HEK293T (cell line): Measurements from ENCODE around the gene DDX41.

ENCODE experiments used
- CTCF ChIA-PET: fragments of 350-600 bp; formaldehyde crosslinking; extraction: SDS; loops from one replicate; lab custom pipeline; 2021; ENCODE audit warnings: antibody characterized with exemption, inconsistent platforms; lab: Yijun Ruan, JAX
- POLR2A ChIA-PET: fragments of 350-600 bp; formaldehyde crosslinking; extraction: SDS; loops from one replicate; lab custom pipeline; 2020; ENCODE audit warnings: antibody characterized with exemption, inconsistent platforms; lab: Yijun Ruan, JAX
- DNase-seq: peaks from one replicate; pipeline ENCODE4 v3.0.0; 2012; ENCODE audit warnings: mixed read lengths; ENCODE audit errors: extremely low spot score
- ARNT ChIP-seq: fragments of 450-650 bp; IDR thresholded peaks from 2 replicates; pipeline ENCODE4 v1.6.1; 2017; ENCODE audit warnings: mild to moderate bottlenecking
- BHLHE40 ChIP-seq: fragments of 450-650 bp; IDR thresholded peaks from 2 replicates; pipeline ENCODE4 v1.6.1; 2016; ENCODE audit warnings: mild to moderate bottlenecking, moderate library complexity, borderline replicate concordance
- CTBP1 ChIP-seq: fragments of 450-650 bp; IDR thresholded peaks from 2 replicates; pipeline ENCODE4 v1.6.1; 2016; ENCODE audit warnings: borderline replicate concordance
- ELF4 ChIP-seq: fragments of 450-650 bp; IDR thresholded peaks from 2 replicates; pipeline ENCODE4 v1.6.1; 2017; ENCODE audit warnings: antibody characterized with exemption
- FOXA1 ChIP-seq: fragments of 450-650 bp; IDR thresholded peaks from 2 replicates; pipeline ENCODE4 v1.6.1; 2016; ENCODE audit warnings: mild to moderate bottlenecking
- FOXK2 ChIP-seq: fragments of 450-650 bp; IDR thresholded peaks from 2 replicates; pipeline ENCODE4 v1.6.1; 2016; ENCODE audit warnings: mild to moderate bottlenecking
- FOXM1 ChIP-seq: fragments of 450-650 bp; IDR thresholded peaks from 2 replicates; pipeline ENCODE4 v1.6.1; 2017; ENCODE audit warnings: mild to moderate bottlenecking, borderline replicate concordance
- HDGF ChIP-seq: fragments of 450-650 bp; IDR thresholded peaks from 2 replicates; pipeline ENCODE4 v1.6.1; 2017; ENCODE audit warnings: antibody characterized with exemption, borderline replicate concordance
- L3MBTL2 ChIP-seq: fragments of 450-650 bp; conservative IDR thresholded peaks from 2 replicates; pipeline ENCODE4 v1.6.1; 2016; ENCODE audit warnings: mild to moderate bottlenecking
- LEF1 ChIP-seq: fragments of 450-650 bp; IDR thresholded peaks from 2 replicates; pipeline ENCODE4 v1.6.1; 2017; ENCODE audit warnings: mild to moderate bottlenecking, borderline replicate concordance
- NFRKB ChIP-seq: fragments of 450-650 bp; IDR thresholded peaks from 2 replicates; pipeline ENCODE4 v1.6.1; 2016; ENCODE audit warnings: mild to moderate bottlenecking, moderate library complexity
- SP1 ChIP-seq: fragments of 450-650 bp; IDR thresholded peaks from 2 replicates; pipeline ENCODE4 v1.6.1; 2017
- SUZ12 ChIP-seq: fragments of 450-650 bp; IDR thresholded peaks from 2 replicates; pipeline ENCODE4 v1.6.1; 2016; ENCODE audit warnings: mild to moderate bottlenecking
- TARDBP ChIP-seq: fragments of 450-650 bp; IDR thresholded peaks from 2 replicates; pipeline ENCODE4 v1.6.1; 2016
- ZNF384 ChIP-seq: fragments of 450-650 bp; IDR thresholded peaks from 2 replicates; pipeline ENCODE4 v1.6.1; 2016
- TF ChIP-seq, protein P1 (sequence below): fragments of 450-650 bp; IDR thresholded peaks from 2 replicates; pipeline ENCODE4 v1.6.1; 2016

The DDX41 gene

DNA sequence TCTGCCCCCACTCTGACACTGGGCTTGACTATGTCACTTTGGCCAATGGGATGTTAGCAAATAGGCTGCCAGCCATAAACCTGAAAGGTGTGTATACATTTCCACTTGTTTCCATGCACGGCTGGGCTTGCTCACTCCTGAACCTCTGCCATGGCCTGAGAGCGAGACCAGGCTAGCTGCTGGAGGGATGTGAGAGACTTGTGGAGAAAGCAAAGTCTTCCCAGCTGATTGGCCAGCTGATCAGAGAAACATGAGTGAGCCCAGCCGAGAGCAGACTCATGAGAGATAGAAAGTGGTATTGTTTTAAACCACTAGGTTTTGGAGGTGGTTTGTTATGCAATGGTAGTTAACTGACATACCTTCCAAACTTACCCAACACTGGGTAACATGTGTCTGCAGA is 23.7 kb upstream of the DDX41 start:
- POLR2A ChIA-PET, result no interaction called here
- no peak for DNase-seq
- CTCF ChIA-PET, result no interaction called here
- TF ChIP-seq, protein P1, sequence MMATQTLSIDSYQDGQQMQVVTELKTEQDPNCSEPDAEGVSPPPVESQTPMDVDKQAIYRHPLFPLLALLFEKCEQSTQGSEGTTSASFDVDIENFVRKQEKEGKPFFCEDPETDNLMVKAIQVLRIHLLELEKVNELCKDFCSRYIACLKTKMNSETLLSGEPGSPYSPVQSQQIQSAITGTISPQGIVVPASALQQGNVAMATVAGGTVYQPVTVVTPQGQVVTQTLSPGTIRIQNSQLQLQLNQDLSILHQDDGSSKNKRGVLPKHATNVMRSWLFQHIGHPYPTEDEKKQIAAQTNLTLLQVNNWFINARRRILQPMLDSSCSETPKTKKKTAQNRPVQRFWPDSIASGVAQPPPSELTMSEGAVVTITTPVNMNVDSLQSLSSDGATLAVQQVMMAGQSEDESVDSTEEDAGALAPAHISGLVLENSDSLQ, result no peak
- no peak for TF ChIP-seq HDGF
- no peak for TF ChIP-seq LEF1
- TF ChIP-seq ZNF384, result no peak
- TF ChIP-seq ELF4, result no peak
- TF ChIP-seq NFRKB, result no peak
- no peak for TF ChIP-seq FOXM1

DNA sequence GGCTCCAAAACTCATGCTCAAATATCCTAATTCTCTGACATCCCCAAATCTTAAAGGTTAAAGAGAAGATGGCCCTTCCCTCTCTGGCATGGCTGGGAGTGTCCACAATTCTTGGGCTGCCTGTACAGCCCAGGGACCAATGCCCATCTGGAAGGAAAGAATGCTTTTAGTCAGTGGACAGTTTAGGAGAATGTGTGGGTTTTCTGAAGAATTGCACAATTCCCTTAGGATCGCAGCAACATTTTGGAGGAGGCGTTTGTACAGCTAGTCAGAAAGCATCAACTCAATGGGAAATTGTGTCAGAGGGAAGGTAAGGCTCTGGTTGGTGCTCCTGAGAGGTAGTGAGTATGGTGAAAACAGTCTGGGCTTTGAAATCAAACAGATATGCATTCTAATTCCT is 22.6 kb upstream of the DDX41 start:
- no peak for DNase-seq
- CTCF ChIA-PET, result no interaction called here
- TF ChIP-seq L3MBTL2, result no peak
- no peak for TF ChIP-seq NFRKB
- no peak for TF ChIP-seq LEF1
- no peak for TF ChIP-seq FOXM1
- TF ChIP-seq ZNF384, result no peak
- no peak for TF ChIP-seq SUZ12
- no peak for TF ChIP-seq TARDBP
- no peak for TF ChIP-seq SP1
- TF ChIP-seq ELF4, result no peak
- TF ChIP-seq HDGF, result no peak
- POLR2A ChIA-PET, result interaction anchor here (0.6 kb wide), 1 partner anchor 521 kb away, joined by 3 read pairs; no protein-coding TSS in a partner anchor

DNA sequence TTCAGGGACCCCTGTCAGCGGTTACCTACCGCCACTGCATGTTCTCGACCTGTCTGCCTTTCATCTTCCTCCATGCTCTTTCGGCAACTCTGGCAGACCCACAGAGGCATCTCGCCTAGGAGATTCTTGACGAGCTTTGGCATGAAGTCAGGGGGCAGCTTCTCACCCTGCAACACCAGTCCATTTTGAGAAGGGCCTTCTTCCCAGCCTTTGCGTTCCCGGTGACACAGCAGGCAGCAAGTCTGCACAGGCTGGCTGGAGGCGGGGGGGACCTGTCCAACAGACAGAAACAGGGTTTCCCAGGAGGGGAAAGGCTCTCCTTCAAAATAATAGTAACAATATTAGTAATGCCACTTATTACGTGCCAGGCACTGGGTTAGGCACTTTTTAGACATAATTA is 22.1 kb upstream of the DDX41 start:
- no peak for TF ChIP-seq CTBP1
- no peak for TF ChIP-seq TARDBP
- TF ChIP-seq BHLHE40, result no peak
- no peak for TF ChIP-seq FOXK2
- no peak for TF ChIP-seq FOXA1
- no peak for TF ChIP-seq HDGF
- TF ChIP-seq L3MBTL2, result no peak
- TF ChIP-seq SP1, result no peak
- no peak for TF ChIP-seq ZNF384
- TF ChIP-seq ARNT, result no peak
- no peak for TF ChIP-seq SUZ12
- TF ChIP-seq, protein P1, result no peak
- no peak for TF ChIP-seq FOXM1
- TF ChIP-seq LEF1, result no peak
- TF ChIP-seq NFRKB, result no peak
- TF ChIP-seq ELF4, result no peak
- no peak for DNase-seq
- POLR2A ChIA-PET, result interaction anchor here (0.6 kb wide), 1 partner anchor 520 kb away, joined by 3 read pairs; no protein-coding TSS in a partner anchor
- CTCF ChIA-PET, result no interaction called here

DNA sequence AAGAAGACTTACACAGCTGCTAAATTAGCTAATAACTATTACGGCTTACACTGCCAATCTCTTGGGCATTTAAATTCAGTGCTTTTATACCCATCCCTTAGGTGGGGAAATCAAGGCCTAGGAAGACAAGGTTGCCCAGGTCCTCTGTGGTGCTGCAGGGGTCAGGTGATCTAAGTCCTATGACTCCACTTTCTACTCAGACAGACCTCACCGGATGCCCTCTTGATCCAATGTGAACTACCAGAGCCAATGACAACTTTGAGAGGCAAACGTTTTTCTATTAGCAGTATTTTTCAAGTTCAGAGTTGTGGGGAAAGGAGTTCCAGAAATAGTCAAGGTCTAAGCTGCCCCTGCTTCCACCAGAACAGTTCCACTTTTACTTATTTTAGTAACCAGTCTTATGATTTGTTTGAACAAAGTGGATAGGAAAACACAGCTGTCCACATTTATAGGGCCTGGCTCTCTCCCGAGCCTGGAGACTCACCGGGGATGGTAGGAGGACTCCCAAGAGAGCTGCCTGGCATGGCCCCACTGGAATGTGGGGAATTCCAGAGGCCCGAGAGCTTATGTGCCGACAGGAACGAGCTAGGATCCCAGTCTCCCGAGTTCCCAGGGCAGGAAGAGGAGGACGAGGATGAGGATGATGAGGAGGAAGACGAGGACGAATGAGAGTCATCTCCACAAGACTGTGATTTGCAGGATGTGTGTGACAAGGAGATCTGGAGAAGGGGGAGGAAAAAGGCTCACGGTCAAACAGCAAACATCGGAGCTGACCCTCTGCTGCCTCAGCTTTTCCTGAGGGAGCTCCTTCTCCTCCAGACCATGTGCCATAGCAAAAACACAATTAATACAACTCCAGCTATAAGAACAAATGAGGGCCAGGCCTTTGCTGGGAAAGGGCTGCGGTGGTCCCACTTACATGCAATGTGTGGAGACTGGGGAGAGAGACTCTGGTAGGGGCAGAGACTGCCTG is 20.9 kb upstream of the DDX41 start:
- CTCF ChIA-PET, result interaction anchor here (0.8 kb wide), 1 partner anchor 14 kb away, joined by 3 read pairs; no protein-coding TSS in a partner anchor
- POLR2A ChIA-PET, result interaction anchor here (0.9 kb wide), 1 partner anchor 40 kb away, joined by 3 read pairs; the partner anchor contains the start of gene PDLIM7
- DNase-seq, result no peak
- no peak for TF ChIP-seq FOXM1
- TF ChIP-seq HDGF, result no peak
- no peak for TF ChIP-seq LEF1
- no peak for TF ChIP-seq SUZ12
- no peak for TF ChIP-seq BHLHE40
- no peak for TF ChIP-seq SP1
- no peak for TF ChIP-seq FOXA1
- no peak for TF ChIP-seq ELF4
- TF ChIP-seq TARDBP, result no peak
- no peak for TF ChIP-seq ZNF384
- no peak for TF ChIP-seq FOXK2
- TF ChIP-seq L3MBTL2, result no peak
- TF ChIP-seq, protein P1, result no peak

DNA sequence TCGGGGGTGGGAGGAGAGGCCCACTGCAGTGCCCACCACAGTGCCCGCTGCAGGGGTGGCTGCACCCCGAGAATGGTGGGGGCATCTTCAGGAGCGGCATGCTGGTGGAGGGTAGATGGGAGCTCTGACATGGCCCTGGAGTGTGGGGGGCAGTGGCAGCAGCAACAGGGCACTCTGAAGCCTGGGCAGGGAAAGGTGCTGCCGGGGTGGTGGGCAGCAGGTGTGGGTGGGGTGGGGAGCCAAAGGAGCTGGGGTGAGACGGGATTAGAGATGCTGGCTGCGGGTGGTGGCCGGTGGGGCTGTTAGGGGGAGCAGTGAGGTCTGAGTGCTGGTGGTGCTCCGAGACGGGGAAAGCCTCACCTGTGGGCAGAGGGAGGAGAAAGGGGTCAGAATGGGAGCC is 19.6 kb upstream of the DDX41 start:
- ChIA-PET POLR2A (no interaction called here), CTCF (no interaction called here)

More for the DNA sequence above, 19.6 kb upstream of the DDX41 start:
- TF ChIP-seq BHLHE40, result no peak
- TF ChIP-seq, protein P1, result no peak
- no peak for TF ChIP-seq FOXK2
- TF ChIP-seq FOXA1, result no peak
- TF ChIP-seq ZNF384, result no peak
- TF ChIP-seq LEF1, result no peak
- no peak for TF ChIP-seq L3MBTL2
- no peak for TF ChIP-seq NFRKB
- TF ChIP-seq CTBP1, result no peak
- TF ChIP-seq SP1, result no peak
- TF ChIP-seq SUZ12, result no peak
- no peak for TF ChIP-seq TARDBP
- no peak for DNase-seq
